Small intestine (tissue), 7 donors: ENCODE measurements around the gene TTLL9. TPM values are rescaled to one million over a fixed set of nuclear protein-coding genes. Genes with fewer than 3 reads are reported as not detected.

ENCODE experiments used
- DNase-seq, 2 donors: peaks; one replicate each; pipeline versions ENCODE4 v3.0.0 to v3.0.0-alpha.2; 2013
- FAIRE-seq: peaks from 2 replicates; lab custom pipeline; 2012; peaks lifted over from hg19 to GRCh38; lab: Jason Lieb, UNC
- H3K27ac ChIP-seq, 3 donors: one replicate each; pipeline ENCODE4 v1.5.1; 2013; ENCODE audit warnings: low read length in 2 of 3, mild to moderate bottlenecking in 2 of 3, control low read depth in 1 of 3, inconsistent platforms in 1 of 3, low read depth in 1 of 3, moderate library complexity in 1 of 3
- H3K27me3 ChIP-seq, 3 donors: one replicate each; pipeline ENCODE4 v1.6.1; 2013; ENCODE audit warnings: low read length in 3 of 3, inconsistent platforms in 1 of 3; ENCODE audit not compliant: control insufficient read depth in 3 of 3, insufficient read depth in 3 of 3
- H3K36me3 ChIP-seq, 3 donors: one replicate each; pipeline ENCODE4 v1.6.1; 2013; ENCODE audit warnings: low read length in 3 of 3, inconsistent platforms in 1 of 3, low read depth in 1 of 3, mild to moderate bottlenecking in 1 of 3, moderate library complexity in 1 of 3; ENCODE audit not compliant: control insufficient read depth in 3 of 3, insufficient read depth in 2 of 3
- H3K4me1 ChIP-seq, 3 donors: one replicate each; pipeline ENCODE4 v1.6.1; 2013; ENCODE audit warnings: low read length in 2 of 3, inconsistent platforms in 1 of 3, low read depth in 1 of 3, mild to moderate bottlenecking in 1 of 3, moderate library complexity in 1 of 3; ENCODE audit not compliant: control insufficient read depth in 3 of 3, insufficient read depth in 2 of 3
- H3K4me3 ChIP-seq, 3 donors: one replicate each; pipeline ENCODE4 v1.5.1; 2013; ENCODE audit warnings: low read length in 3 of 3, control low read depth in 1 of 3, inconsistent platforms in 1 of 3, low read depth in 1 of 3, mild to moderate bottlenecking in 1 of 3, moderate library complexity in 1 of 3
- H3K9me3 ChIP-seq, 2 donors: one replicate each; pipeline ENCODE4 v1.6.1; 2013; ENCODE audit warnings: low read depth in 1 of 2, low read length in 1 of 2; ENCODE audit not compliant: control insufficient read depth in 2 of 2, insufficient read depth in 1 of 2
- WGBS, 3 donors: extraction: QIAGEN DNeasy Blood & Tissue Kit; methylation state at CpG; one replicate each; pipeline ENCODE4 v1.1.7; 2013; 5-methylcytosine and 5-hydroxymethylcytosine counted together
- polyA plus RNA-seq, 4 donors: library from polyadenylated mRNA; stranded (reverse) in 3 of 4; unstranded in 1 of 4; fragments of 200-250 nt in 3 of 4; fragments of 120-200 nt in 1 of 4; gene quantifications; one replicate each; pipeline versions ENCODE4 v1.2.1 to v1.2.3, GENCODE V29; 2013
- donor health status: healthy with polysubstance abuse.
- donor health status: control.
- donor health status: control.
- donor health status: Bipolar disorder and iron deficiency.
- donor health status: healthy.

TTLL9 gene
- polyA plus RNA-seq, 4 donors = 0.07 to 0.38 TPM; not detected in 2

DNA sequence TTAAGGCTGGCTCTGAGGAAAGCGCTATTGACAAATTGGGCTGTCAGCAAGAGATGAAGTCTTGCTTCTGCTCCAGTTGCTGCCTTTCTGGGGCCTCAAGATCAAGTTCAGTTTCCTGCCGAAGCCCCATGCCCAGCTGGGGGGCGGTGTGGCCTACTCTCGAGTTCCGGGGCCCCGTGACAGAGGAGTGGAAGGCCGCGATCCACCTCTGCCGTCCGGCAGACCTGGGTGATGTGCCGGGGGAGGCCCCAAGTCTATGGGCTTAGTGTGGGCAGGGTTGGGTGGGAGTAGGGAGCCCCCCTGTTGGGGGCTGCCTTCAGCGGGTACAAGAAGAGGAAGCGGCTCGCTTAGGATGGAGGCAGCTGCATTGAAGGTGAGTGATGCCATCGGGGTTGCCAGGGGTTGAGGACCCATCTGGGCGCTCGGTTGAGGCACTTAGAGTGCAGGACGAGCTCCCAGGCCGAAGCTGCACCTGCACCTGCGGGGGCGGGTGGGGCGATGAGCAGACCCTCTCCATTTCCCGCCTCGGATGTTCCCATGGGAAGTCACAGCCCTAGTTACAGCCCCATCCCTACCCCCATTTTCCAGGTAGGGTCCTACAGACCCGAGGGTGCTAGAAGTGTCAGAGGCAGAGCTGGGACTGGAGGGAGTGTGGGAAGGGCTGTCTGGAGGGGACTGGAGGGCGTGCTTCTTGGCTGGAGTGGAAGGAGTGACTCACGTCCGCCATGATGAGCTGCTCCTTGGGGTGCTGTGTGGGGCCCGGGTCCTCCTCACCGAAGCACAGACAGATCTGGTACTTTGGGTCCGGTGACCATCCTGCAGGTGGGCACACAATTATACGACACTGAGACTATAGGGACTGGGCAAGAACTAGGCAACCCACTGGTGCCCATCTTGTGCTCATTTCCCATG is 22.1 kb upstream of the TTLL9 start:
- peaks cover 0 to 25% (median 3%) of the 10 kb centered on the region in 3 donors for H3K27me3 ChIP-seq
- 84 to 91% (median 85%) methylated on average over 30 to 32 of the region's 32 CpGs for WGBS, 3 donors
- FAIRE-seq = no peak
- no peak for DNase-seq
- H3K27ac ChIP-seq = no peak overlapping the region
- H3K9me3 ChIP-seq = no peaks in the 10 kb centered on the region
- no peaks in the 10 kb centered on the region for H3K36me3 ChIP-seq
- no peak overlapping the region for H3K4me3 ChIP-seq
- H3K4me1 ChIP-seq = no peaks in the 10 kb centered on the region

DNA sequence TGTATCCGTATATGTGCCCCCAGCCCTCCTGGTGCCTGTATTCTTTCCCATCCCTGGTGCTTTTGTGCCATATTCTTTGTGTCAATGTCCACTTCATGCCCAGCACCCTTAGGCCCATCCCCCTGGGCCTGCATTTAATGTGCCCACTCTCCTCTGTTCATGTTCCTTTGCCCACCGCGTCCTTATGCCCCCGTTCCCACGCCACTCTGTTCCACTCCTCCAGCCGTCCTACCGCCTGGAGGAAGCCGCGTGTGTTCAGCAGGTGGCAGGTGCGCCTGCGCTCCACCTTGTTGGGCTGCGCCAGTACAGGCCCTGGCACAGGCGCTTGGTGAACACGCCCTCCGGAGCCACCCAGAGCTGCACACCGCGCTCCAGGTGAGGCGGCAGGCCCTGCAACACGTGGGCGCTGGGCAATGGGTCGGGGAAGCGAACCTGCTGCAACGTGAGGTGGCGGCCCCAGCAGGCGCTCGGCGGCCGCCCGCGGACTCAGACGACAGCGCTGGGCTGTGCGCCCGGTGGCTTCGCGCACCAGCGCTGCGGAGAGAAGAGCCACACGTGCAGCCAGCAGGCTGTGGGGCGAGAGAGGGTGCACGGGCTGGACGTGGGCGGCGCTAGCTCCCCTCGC is 21.0 kb upstream of the TTLL9 start:
- H3K27me3 ChIP-seq = peaks cover 0 to 25% (median 3%) of the 10 kb centered on the region in 3 donors

DNA sequence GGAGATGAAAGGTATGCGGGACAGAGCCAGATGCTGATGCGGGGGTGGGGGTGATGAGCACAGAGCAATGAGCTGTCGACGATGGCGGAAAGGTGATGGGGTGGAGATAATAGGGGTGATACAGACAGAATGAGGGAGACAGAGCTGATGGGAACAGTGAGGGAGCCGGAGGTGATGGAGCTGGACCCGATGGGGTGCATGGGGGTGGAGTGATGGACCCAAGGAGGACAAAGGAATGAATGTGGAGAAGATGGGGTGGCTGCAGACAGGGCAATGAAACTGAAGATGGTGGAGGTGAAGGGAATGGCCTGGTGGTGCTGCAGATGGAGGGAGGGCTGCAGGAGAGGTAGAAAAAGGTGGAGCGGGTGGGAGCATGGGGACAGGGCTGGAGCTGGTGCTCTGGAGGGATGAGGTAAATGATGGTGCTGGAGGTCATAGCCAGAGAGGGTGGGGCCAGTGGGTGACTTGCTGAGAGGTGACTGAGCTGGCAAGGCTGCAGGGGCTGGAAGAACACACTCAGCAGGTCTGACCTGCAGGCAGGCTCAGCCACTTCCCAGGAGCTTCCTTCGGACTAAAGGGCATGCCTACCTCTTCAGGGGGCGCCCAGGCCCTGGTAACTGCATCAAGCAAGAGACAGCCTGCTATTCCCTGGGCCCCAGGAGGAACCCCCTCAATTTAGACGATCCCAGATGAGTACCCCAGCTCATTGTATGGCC is 19.0 kb upstream of the TTLL9 start:
- Histone ChIP-seq H3K36me3 (no peaks in the 10 kb centered on the region), H3K4me3 (no peak overlapping the region), H3K4me1 (no peaks in the 10 kb centered on the region), H3K27ac (no peak overlapping the region), H3K9me3 (no peaks in the 10 kb centered on the region), H3K27me3 (peaks cover 0 to 25% (median 3%) of the 10 kb centered on the region in 3 donors)
- WGBS, 3 donors = 64 to 70% (median 65%) methylated on average over 11 of the region's 11 CpGs
- no peak for DNase-seq
- FAIRE-seq = no peak

More for the DNA sequence above, 21.0 kb upstream of the TTLL9 start:
- Histone ChIP-seq H3K4me1 (no peaks in the 10 kb centered on the region), H3K36me3 (no peaks in the 10 kb centered on the region), H3K9me3 (no peaks in the 10 kb centered on the region), H3K27ac (no peak overlapping the region), H3K4me3 (no peak overlapping the region)
- WGBS, 3 donors = 13 to 32% (median 15%) methylated on average over 44 to 45 of the region's 45 CpGs
- DNase-seq = peak in 1 of 2 donors; percentile 69
- FAIRE-seq = no peak

DNA sequence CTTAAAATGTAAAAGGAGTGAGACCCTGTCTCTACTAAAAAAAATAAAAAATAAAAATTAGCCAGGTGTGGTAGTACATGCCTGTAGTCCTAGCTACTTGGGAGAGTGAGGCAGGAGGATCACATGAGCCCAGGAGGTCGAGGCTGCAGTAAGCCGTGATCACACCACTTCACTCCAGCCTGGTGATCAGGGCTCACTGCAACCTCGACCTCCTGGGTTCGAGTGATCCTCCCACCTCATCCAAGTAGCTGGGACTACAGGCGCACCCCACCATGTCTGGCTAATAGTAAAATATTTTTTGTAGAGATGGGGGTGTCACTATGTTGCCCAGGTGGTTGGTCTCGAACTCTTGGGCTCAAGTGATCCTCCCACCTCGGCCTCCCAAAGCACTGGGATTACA is 17.0 kb upstream of the TTLL9 start:
- no peak overlapping the region for H3K27ac ChIP-seq
- no peaks in the 10 kb centered on the region for H3K36me3 ChIP-seq
- H3K9me3 ChIP-seq = no peaks in the 10 kb centered on the region
- H3K4me3 ChIP-seq = no peak overlapping the region
- DNase-seq = no peak
- no peak for FAIRE-seq
- peaks cover 0 to 23% (median 5%) of the 10 kb centered on the region in 3 donors for H3K27me3 ChIP-seq
- H3K4me1 ChIP-seq = peaks cover 0 to 10% (median 0%) of the 10 kb centered on the region in 3 donors
- 61 to 82% (median 70%) methylated on average over 7 of the region's 7 CpGs for WGBS, 3 donors

DNA sequence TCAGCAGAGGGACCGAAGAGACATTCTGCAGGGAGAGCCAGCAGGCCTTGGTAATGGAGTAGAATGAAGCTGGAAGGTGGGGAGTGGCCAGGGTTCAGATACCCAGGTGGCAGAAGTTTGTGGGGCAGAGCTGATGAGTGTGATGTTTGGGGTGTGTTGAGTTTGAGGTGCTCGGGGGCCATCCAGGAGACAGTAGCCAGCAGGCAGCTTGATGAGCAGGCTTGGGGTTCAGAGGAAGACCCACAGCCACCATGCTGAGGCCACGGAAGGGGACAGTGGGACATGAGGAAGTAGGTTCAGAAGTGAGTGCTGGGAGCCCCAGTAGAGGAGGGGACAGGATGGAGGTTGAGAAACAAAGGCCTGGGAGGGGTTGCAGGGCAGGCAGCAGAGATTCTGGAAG is 13.9 kb upstream of the TTLL9 start:
- no peak overlapping the region for H3K27ac ChIP-seq
- 68 to 84% (median 73%) methylated on average over 3 of the region's 3 CpGs for WGBS, 3 donors
- no peaks in the 10 kb centered on the region for H3K36me3 ChIP-seq
- H3K9me3 ChIP-seq = no peaks in the 10 kb centered on the region
- DNase-seq = no peak
- FAIRE-seq = no peak
- H3K27me3 ChIP-seq = peaks cover 0 to 12% (median 4%) of the 10 kb centered on the region in 3 donors
- peaks cover 0 to 19% (median 0%) of the 10 kb centered on the region in 3 donors for H3K4me1 ChIP-seq
- no peak overlapping the region for H3K4me3 ChIP-seq

DNA sequence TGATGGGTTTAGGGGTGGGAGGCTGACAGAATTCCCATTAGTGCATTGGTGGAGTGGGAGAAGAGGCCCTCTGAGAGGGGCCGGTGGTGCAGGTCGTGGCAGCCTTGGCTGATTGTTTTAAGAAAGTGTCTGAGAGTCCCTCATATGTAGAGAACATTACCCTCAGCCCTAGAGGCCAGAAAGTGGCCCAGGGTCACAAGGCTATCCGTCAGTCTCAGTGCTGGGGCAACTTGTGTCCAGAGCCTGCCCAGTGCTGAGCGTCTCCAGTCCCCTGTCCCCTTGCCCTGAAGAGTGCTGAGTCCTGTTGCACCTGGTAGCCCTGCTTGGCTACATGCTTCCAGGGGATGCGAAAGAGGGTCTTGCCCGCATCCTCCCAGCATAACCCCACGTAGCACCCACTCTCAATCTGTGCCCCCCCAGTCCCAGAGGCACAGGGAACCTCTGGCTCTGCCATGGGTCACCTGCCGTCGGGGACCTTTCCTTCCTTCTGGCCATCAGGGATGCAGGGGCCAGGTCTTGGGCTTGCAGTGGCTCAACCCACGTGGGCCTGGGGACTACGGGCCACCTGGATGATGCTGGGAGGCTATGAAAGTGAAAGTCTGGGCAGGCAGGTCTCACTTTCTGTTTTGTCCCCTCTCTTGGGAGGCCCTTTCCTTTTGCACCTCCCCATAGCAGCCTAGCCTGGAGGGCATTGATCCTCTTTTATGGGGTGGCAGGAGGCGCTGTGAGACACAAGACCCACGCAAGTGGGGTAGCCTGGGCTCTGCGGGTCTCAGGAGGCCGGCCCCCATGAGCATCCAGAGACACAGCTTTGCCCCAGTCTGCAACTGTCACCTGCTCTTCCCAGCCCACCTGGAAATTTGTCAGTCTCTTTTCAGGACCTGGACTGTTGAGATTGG is 12.3 kb upstream of the TTLL9 start:
- H3K9me3 ChIP-seq = no peaks in the 10 kb centered on the region

DNA sequence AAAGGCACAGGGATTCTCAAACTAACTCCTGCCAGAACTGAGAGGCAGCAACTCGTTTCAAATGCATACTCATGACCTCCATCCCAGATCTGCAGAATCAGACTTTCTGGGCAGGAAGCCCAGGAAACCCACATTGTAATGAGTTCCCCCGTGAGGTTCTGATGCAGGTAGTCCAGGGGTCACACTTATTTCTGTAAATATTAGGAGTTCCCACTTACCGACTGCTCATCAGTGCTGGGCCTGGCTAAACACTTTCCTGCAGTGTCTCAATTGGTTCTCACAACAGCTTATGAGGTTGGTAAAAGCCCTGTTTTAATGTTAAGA is 11.7 kb upstream of the TTLL9 start:
- no peak overlapping the region for H3K27ac ChIP-seq
- WGBS, 3 donors = 13 to 20% (median 18%) methylated on average over 3 of the region's 3 CpGs

More for the DNA sequence above, 12.3 kb upstream of the TTLL9 start:
- DNase-seq = peak in 1 of 2 donors; percentile 28
- Histone ChIP-seq H3K36me3 (no peaks in the 10 kb centered on the region), H3K27ac (no peak overlapping the region), H3K4me3 (no peak overlapping the region), H3K27me3 (peaks cover 0 to 12% (median 4%) of the 10 kb centered on the region in 3 donors), H3K4me1 (peaks cover 0 to 26% (median 0%) of the 10 kb centered on the region in 3 donors)
- WGBS, 3 donors = 55 to 64% (median 62%) methylated on average over 15 of the region's 15 CpGs
- FAIRE-seq = no peak

More for the DNA sequence above, 11.7 kb upstream of the TTLL9 start:
- H3K4me1 ChIP-seq = peaks cover 0 to 26% (median 0%) of the 10 kb centered on the region in 3 donors
- H3K36me3 ChIP-seq = peaks cover 0 to 5% (median 0%) of the 10 kb centered on the region in 3 donors
- FAIRE-seq (no peak), DNase-seq (no peak)
- no peak overlapping the region for H3K4me3 ChIP-seq
- no peaks in the 10 kb centered on the region for H3K9me3 ChIP-seq
- peaks cover 0 to 12% (median 4%) of the 10 kb centered on the region in 3 donors for H3K27me3 ChIP-seq
